ENCODE results near the gene CBX2. TPM values are rescaled to one million over a fixed set of nuclear protein-coding genes. Genes with fewer than 3 reads are reported as not detected.

The CBX2 gene
- total RNA-seq, 1 donor from 2014 or later: 9.5 TPM

DNA sequence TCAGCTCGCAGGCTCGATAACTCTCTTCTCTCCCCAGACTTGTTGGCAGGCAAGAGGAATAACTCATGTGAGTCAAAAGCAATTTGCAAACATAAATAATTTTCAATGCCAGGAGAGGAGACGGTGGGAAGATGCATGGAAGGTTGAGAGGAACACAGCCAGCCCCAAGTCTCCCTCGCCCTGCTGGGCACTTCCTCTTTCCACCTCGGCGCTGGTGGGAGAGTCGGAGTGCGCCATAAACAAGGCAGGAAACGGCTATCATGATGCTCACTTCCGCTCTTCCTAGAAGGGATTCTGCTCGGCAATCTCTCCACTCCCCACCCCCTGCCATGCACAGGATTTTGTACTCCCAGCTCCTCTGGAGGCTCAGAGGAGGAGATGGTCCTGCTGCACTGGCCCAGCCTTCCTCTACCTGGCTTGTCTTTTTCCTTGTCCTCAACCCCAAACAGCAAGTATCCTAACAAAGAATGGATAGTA is 48.3 kb downstream of the CBX2 start:
- no peak for DNase-seq (ENCODE audit: low read depth, low spot score)

DNA sequence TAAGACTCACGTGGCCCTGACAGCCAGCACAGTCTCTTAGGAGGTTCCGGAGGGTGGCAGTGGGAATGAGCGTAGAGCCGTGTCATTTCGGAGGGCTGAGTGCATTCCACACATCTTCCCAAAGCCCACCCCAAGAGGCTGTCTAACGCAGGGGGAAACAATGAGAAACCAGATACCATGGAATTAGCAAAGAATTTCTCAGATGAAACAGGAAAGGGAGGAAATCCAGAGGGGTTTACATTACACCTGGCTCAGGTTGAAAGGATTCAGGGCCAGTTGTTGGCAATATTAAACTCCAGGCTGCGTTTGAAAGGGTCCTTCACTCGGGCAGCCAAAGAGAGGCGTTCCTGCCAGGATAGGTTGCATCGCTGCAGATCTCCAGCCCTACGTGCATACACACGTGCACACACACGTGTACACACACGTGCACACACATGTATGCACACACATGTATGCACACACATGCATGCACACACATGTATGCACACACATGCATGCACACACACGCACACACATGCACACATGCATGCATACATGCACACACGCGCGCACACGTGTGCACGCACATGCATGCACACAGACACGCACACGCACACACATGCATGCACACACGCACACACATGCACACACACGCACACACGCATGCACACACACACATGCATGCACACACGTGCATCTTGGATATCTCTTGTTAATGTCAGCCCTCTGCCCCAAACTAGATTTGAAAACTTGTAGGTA is 49.1 kb downstream of the CBX2 start:
- DNase-seq (ENCODE audit: low read depth, low spot score): no peak

DNA sequence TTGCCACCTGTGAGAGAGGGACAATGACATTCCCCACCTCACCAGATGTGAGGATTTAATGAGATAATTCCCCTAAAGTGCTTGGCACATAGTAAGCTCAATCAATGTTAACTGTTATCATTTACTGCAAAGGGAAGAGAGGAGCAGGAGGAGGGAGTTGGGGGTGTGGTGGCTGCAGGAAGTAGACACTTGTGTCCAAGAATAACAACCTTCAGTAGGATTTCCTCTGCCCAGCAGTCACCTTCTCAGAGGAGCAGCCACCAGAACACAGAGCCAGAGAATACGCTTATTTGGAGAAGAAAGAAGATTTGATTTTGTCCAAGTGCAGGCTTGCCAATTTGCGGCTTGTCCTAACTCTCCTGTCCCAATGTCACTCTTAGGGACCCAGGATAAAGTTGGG is 51.1 kb downstream of the CBX2 start:
- no peak for DNase-seq (ENCODE audit: low read depth, low spot score)

DNA sequence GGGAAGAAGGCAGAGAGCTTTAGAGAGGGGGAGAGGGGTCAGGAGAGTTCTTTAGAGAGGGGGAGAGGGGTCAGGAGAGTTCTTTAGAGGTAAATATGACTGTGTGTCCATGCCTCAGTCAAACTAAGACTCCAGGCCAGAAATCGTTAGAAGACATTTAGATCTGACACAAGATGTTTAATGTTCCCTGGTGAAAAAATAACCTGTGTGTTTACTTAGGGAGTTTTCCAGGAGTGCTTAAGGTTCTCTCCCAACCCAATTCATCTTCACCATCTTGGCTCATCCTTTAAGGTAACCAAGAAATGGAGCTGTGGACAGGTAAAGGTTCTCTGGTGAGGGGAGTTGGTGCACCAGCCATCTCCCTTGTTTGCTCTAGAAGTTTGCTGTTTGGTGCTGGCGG is 51.5 kb downstream of the CBX2 start:
- DNase-seq (ENCODE audit: low read depth, low spot score): no peak

DNA sequence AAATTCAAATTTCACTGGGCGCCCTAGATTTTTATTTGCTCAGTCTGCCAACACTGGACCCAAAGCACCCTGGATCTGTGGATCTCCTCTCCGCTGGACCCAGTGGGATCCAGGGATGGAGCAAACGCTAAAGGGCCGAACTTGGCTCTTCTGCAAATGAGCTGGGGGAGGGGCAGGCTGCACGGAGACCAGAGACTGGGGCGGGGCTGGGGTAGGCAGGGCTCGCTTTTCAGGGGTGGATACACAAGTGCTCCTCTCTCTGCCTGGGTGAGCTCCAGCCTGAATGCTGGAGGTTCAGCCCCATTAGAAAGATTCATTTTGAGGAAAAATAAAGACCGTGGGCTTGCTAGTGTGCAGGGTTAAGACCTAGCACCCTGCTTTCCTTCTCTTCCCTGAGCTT is 52.4 kb downstream of the CBX2 start:
- DNase-seq (ENCODE audit: low read depth, low spot score): no peak

DNA sequence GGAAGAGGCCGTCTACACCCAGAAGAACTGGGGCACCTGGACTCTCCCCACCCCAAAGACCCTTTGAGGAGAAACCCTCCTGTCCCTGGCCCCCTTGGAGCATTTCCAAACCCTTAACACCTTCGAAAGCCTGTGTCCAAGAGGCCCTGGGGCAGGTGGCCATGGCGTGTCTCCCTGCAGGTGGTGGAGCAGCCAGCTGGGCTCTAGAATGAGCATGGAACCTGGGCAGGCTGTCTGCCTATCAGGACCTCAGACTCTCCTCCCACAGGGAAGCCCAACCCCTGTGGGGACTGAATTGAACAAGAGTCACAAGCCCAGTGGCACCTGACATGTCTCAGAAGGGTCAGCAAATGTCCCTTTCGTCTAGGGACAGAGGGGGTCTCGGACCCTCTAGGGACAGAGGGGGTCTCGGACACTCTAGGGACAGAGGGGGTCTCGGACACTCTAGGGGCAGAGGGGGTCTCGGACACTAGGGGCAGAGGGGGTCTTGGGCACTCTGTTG is 52.9 kb downstream of the CBX2 start:
- no peak for DNase-seq (ENCODE audit: low read depth, low spot score)

DNA sequence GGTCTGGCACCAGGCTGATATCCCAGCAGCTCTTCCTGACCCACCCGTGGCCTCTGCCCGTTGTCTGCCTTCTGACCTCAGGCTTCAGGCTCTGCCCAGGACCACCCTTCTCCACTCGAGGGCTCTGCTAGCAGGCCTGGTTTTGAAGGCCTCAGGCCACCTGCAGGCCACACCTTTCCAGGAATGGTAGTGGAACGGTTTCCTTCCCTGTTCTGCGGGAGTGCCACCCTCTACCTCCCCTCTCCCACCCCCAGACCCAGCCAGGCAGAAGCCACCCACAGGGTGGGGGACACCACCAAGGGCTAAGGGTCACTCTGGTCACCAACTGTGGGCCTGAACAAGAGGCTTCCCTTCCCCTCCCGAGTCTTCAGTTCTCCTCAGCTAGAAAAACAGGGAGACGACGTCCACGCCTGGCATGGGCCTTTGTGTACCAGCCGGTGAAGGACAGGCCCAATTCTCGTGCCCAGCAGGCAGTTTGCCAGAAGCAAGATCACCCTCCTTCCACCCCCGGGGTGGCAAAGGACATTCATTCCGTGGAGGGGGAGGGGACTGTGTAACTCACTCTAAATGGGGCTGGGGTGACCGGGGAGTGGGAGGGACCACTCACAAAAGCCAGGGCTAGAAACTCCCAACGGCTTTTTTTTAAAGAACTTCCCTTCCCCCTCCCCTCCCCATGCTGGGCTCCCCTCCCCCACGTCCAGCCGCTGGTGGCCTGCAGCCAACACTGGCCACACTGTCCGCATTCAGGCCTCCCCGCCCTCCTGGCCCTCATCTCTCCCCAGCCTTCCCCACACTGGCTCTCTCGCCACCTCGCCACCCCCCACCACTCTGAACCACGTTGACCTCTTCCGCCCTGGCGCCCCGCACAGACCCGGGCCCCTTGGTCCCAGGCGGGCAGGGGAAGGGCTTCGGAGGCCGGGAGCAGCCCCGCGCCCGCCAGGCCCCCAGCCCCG is 53.6 kb downstream of the CBX2 start:
- DNase-seq (ENCODE audit: low read depth, low spot score): no peak

DNA sequence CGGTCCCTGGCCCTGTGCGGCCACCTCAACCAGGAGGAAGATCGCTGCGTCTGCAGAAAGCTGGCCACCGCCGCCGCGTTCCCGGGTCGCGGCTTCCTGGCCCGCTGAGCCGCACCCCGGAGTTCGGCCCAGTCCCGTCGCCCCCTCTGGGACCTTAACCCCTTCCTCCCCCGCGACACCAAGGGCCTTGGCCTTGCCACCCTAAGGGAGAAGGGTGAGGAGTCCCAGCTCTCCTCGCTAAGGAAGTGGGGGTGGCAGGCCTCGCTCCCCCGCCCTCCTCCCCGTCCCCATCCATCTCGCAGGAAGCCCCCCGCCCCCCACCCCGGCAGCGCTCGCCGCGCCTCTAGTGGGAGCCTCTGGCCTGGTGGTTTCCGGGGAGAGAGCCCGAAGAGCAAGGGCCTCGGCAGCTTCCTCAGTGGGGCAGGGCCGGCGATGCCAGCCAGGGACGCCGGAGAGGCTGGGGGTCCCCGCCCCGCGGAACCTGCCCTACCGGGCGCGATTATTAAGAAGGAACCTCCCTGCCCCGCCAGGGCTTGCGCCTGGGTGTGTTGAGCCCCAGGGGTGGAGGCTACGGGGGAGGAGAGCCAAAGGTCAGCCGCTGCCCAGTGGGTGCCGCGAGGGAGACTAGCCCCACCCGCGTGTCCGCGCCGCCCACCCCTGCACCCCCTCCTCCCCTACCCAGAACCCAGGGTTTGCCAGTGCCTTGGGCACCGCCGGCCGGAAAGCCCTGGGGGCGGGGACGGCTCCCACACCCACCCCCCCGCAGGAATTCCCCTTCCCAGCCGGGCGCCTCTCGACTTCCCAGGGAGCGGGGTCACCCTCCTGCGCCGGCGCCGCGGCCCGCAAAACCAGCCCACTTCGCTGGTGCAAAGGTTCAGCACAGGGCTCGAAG is 54.5 kb downstream of the CBX2 start:
- no peak for DNase-seq (ENCODE audit: low read depth, low spot score)

DNA sequence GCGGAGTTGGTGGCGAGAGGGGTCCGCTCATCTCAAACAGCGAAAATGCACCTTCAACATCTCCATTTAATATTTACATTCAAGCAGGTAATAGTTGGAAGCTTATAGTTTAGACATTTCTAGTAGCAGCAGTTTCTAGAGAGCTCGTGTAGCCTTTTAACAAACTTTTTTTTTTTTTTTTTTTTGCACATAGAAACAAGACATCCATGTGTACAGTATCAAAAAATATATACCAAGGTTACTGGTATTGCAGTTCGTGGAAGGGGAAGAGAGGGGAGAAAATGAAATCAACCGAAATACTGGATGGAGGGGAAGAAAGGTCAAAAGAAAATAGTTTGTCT is 55.1 kb downstream of the CBX2 start:
- DNase-seq (ENCODE audit: low read depth, low spot score): no peak

DNA sequence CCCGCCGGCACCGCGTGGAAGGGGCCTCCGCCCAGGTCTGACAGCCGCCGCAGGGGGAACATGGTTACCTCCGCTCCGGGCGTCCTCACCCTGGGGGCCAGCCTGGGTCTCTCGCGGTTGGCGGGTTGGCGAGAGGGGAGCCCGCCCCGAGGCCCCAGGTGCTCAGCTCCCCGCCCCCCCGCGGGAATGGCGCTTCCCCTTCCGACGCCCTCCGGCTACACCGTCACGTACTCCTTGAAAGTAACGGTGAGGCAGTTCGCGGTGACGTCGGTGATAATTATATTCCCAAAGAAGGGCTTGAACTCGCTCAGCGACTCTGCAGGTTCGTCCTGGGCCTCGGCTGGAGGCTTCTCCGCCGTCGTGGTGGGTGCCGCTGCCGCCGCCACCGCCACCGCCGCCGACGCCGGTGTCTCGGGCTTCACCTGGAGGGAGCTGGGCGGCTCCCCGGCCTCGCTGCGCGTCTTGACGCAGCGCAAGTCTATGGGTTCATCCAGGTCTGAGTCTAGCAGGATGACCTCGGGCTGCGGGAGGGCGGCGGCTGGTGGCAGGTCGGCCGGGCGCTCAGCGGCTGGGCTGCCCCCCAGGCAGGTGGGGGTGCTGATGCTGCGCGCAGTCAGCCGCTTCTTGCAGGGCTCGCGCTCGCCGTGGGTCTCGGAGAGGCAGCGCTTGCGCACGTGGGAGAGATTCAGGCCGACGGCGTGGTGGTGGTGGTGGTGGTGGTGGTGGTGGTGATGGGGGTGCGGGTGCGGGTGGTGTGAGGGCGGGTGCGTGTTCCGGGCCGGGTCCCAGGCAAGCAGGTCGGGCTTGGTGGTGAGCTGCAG is 56.0 kb downstream of the CBX2 start:
- DNase-seq (ENCODE audit: low read depth, low spot score): no peak

DNA sequence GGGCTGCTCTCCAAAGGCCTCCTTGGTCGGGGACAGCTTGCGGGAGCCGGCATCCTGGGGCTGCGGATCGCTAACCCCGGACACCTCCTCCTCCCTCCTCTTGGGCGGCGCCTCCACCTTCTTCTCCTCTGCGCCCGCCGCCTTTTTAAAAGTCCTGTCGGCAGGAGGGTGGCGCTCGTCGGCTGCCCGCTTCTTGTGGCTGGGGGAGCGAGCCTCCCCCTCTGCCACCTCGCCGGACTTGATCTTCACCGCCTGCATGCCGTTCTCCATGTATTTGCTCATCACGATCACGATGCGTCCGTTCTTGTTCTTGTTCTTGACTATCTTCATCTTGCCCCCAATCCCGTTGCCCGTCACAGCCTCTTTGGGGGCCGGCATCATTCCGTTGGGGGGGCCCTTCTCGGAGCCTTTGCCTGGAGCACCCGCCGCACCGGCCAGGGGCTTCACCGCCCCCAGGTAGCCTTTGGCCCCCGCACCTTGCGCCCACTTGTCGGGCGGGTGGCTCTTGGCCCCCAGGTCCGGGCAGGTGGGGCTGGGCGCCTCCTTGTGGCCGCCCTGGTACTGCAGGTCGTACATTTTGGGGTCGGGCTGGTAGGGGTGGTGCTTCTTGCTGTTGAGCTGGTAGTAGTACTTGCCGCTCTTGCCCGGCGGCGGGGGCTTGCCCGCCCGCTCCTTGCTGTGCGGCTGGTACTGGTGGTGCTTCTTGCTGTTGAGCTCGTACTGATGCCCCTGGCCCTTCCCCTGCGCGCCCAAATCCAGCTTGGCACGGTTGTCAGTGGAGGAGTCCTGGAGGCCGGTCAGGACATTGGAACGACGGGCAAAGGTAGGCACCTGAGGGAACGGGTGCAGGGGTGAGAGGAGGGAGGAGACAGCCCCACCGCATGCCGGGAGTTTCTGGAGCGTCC is 56.9 kb downstream of the CBX2 start:
- no peak for DNase-seq (ENCODE audit: low read depth, low spot score)

DNA sequence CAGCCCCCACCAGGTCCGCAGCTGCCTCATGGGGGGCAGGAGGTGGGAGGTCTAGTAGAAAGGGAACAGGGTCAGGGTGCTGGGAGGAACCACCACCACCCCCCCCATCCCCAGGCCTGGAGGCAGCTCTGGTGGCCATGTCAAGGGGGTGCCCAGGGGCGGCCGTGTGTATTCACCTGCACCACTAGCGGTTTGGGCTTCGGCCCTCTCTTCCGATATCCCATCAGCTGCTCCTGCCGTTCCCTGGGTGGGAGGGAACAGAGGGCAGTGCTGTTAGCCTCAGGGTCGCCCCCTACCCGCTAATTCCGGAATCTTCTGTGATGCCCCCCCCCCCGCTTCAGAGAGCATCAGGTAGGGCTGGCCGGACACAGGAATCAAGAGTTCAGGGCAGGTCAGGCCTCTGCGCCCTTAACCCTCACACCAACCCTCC is 57.5 kb downstream of the CBX2 start:
- DNase-seq (ENCODE audit: low read depth, low spot score): no peak

DNA sequence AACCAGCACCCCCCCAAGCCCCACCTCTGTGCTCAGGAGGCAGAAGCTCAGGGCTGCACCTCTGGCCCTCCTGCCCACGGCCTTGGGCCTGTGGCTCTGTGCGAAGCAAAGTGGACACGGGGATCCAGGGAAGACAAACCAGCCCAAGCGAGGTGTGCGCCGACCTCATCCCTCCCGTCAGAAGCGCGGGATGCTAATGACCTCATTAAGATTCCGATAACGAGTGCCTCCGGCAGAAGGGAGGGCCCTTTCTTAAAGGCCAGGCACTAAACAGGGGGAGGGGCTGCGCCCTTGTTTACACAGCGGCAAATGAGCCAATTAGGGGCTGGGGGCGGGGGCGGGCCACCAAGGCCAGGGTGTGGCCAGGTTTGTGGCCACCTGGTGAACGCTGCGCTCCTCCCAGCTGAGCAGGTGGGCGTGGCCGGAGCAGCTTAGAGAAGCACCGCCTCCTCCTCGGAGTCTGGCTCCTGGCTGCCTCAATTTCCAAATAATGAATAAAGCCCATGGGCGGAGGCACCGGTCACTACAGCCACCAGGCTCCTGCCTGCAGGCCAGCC is 58.1 kb downstream of the CBX2 start:
- no peak for DNase-seq (ENCODE audit: low read depth, low spot score)

DNA sequence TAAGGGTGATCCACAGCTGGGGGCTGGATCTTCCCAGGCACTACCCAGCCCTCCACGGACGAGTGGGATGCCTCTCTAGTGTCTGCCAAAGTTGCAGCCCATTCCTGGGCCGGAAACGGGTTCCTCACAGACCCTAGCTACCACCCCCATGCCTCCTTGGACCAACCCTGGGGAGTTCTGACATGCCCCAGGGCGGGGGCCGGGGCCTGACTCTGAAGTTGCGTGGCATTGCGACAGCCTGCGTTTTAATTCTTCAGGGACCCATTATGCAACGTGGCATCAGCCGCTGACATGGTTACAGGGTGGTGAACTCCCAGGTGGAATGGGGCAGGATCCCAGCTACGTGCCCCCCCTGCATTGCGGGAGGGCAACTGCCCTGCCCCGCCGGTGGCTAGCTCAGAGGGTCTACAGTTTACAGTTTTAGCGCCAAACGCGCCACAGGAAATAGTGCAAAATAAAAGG is 58.6 kb downstream of the CBX2 start:
- no peak for DNase-seq (ENCODE audit: low read depth, low spot score)

DNA sequence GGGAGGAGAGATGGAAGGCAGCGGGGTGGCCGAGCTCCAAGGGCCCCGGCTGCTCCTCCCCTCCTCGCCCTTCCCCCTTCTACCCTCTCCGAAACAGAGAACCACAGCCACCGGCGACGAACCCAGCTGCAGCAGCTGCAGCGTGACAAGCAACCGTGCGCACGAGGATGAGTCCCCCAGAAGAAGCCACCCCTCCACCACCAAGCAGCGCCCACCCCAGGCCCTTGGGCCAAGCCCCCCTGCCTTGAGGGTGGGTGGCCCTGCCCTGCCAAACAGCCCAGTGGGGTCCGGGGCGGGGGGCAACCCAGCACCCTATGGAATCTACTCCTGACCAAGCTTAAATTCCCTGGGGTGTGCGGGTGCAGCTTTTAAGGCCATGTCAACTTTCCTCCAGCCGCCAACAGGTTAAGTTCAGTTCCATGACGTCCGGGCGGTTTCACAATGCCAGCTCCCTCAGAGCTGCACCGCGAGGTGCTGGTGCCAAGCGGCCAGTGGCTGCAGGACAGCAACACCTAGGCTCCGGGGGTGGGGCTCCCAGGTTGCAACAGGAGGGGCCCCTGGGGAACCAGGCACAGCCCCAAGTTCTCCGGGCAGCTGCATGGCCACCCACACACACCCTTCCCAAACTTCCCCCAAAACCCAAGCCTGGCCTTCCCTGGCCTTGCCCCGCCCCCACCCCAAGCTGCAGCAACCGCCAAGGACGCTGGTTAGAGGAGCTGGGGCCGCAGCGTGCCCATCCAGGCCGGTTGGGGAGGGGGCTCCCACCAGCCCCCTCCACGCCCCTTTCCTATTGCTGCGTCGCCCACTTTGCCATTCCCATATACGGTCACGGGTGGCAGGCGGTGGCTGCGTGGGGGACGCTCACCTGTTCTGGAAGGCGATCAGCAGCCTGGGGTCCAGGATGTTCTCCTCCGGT is 59.3 kb downstream of the CBX2 start:
- no peak for DNase-seq (ENCODE audit: low read depth, low spot score)
